Ascending aorta (tissue), 2 donors: ENCODE data around the gene TRIM33. TPM values are rescaled to one million over a fixed set of nuclear protein-coding genes. Genes with fewer than 3 reads are reported as not detected.

Experiments
- DNase-seq, 2 donors: peaks; one replicate each; pipeline ENCODE4 v3.0.0-alpha.2; 2019; ENCODE audit warnings: low spot score in 2 of 2
- H3K27ac ChIP-seq, 2 donors: fragments of 200-600 bp; sonication (generic); one replicate each; pipeline ENCODE4 v1.5.1; 2016 to 2017; ENCODE audit warnings: mild to moderate bottlenecking in 1 of 2
- H3K27me3 ChIP-seq: fragments of 200-600 bp; sonication (generic); one replicate; pipeline ENCODE4 v1.5.1; 2017
- H3K36me3 ChIP-seq, 2 donors: fragments of 200-600 bp; sonication (generic); one replicate each; pipeline ENCODE4 v1.5.1; 2016
- H3K4me1 ChIP-seq, 2 donors: fragments of 200-600 bp; sonication (generic); one replicate each; pipeline ENCODE4 v1.5.1; 2016 to 2017; ENCODE audit warnings: mild to moderate bottlenecking in 1 of 2
- H3K4me3 ChIP-seq, 2 donors: fragments of 200-600 bp; sonication (generic); one replicate each; pipeline ENCODE4 v1.5.1; 2016 to 2017; ENCODE audit warnings: mild to moderate bottlenecking in 1 of 2
- H3K9me3 ChIP-seq, 2 donors: fragments of 200-600 bp; sonication (generic); one replicate each; pipeline ENCODE4 v1.5.1; 2016
- intact Hi-C: fragments of 100-400 bp; cut with DNase I; formaldehyde crosslinking; loops from one replicate; pipeline ENCODE4 v1.15.1; 2023
- total RNA-seq: library from RNA; depleted of rRNA; stranded (reverse); fragments of >200 nt; gene quantifications from one replicate; pipeline ENCODE4 v1.1.0, GENCODE V29; 2016
- TF ChIP-seq, protein P1 (sequence below), 3 experiments: fragments of 200-600 bp in 2 of 3; fragments of 450-650 bp in 1 of 3; sonication (generic) in 2 of 3; IDR thresholded peaks; one replicate each; pipeline ENCODE4 v1.5.1; 2016 to 2019; ENCODE audit warnings: antibody characterized with exemption in 3 of 3, mild to moderate bottlenecking in 1 of 3, moderate library complexity in 1 of 3

The TRIM33 gene
- total RNA-seq, 1 donor from 2014 or later: 42.5 TPM

DNA sequence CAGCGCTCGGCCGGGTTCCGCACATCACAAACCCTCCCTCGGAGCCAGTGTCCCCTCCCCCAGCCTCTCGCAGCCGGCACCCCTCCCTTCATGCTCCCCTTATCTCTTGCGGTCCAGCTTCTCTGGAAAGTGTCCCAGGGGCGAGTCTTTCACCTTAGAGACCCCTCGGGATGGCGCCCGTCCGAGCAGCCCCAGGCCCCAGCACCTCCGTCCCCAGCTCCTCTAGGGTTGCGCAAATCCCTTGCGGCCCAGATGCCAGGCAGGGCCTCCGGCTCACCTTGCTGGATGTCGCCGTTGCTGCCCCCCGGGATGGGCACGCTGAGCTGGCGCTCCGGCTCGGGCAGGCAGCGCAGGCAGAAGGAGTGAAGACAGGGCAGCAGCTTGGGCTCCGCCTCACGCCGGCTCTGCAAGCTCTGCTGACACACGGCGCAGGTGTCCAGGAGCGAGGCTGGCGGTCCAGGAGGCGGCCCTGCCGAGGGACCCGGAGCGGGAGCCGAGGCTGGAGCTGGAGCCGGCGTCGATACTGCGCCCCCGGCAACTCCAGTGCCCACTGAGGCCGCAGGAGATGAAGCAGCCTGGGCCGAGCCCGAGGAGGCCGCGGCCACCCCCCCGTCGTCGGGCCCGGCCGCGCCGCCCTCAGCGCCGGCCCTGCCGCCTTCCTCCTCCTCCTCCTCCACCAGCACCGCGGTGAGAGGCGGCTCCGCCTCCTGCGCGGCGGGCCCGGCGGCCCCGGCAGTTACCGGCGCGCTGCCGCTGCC, 550 bp downstream of the TRIM33 start:
- Histone ChIP-seq H3K36me3 (no peaks in the 10 kb centered on the region), H3K4me1 (peaks cover 0 to 24% of the 10 kb centered on the region in 2 donors), H3K9me3 (no peaks in the 10 kb centered on the region), H3K27ac (peak overlapping the region; percentile 91 to 98), H3K4me3 (peak overlapping the region; percentile 78 to 92), H3K27me3 (no peaks in the 10 kb centered on the region)
- TF ChIP-seq, protein P1, sequence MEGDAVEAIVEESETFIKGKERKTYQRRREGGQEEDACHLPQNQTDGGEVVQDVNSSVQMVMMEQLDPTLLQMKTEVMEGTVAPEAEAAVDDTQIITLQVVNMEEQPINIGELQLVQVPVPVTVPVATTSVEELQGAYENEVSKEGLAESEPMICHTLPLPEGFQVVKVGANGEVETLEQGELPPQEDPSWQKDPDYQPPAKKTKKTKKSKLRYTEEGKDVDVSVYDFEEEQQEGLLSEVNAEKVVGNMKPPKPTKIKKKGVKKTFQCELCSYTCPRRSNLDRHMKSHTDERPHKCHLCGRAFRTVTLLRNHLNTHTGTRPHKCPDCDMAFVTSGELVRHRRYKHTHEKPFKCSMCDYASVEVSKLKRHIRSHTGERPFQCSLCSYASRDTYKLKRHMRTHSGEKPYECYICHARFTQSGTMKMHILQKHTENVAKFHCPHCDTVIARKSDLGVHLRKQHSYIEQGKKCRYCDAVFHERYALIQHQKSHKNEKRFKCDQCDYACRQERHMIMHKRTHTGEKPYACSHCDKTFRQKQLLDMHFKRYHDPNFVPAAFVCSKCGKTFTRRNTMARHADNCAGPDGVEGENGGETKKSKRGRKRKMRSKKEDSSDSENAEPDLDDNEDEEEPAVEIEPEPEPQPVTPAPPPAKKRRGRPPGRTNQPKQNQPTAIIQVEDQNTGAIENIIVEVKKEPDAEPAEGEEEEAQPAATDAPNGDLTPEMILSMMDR (IDR thresholded peaks at IDR 0.05): no peak
- peak in 1 of 2 donors; percentile 67 for DNase-seq
- intact Hi-C loops: loop anchor here (1.0 to 10.0 kb wide), 8 partner anchors 70 to 698 kb away; partner anchors contain the start of genes AP4B1, BCAS2, DCLRE1B and DENND2C

DNA sequence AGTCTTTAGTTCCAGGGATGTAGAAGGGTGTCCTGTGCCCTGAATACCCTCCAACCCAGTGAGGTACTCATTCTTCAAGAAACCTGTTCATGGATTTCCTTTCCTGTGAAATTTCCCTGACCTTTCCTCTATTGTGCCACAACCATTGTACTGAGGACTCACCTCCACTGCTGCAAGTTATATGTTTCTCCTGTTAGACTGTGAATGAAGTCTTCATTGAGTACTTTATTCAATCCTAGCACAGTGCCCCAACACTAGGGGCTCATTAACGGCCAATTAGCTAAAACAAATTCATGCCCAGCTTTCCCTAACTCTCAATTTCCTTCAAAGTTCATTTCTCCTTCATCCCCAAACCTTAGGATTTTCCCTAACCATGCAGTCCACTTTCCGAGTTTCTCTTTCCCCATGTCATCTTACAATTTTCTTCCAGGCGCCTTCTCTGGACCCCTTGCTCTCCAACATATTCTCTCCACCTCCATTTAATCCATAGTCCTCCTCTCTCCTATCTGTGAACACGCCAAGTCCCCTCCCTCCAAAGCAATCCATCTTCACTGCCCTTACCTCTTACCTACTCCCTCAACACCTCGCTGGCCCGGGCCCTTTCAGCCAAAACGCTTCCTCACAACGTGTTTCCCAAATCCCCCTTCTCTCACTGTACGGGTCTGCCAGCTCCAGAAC, 1.3 kb downstream of the TRIM33 start:
- no peaks in the 10 kb centered on the region for H3K9me3 ChIP-seq
- TF ChIP-seq, protein P1 (IDR thresholded peaks at IDR 0.05): no peak
- intact Hi-C loops: loop anchor here (1.0 to 10.0 kb wide), 6 partner anchors 71 to 605 kb away; partner anchors contain the start of genes AP4B1, BCAS2, DCLRE1B and DENND2C
- H3K36me3 ChIP-seq: no peaks in the 10 kb centered on the region
- H3K27ac ChIP-seq: peak overlapping the region; percentile 91 to 98
- DNase-seq: no peak
- H3K4me3 ChIP-seq: peak overlapping the region; percentile 78 to 92
- peaks cover 0 to 24% of the 10 kb centered on the region in 2 donors for H3K4me1 ChIP-seq
- no peaks in the 10 kb centered on the region for H3K27me3 ChIP-seq

DNA sequence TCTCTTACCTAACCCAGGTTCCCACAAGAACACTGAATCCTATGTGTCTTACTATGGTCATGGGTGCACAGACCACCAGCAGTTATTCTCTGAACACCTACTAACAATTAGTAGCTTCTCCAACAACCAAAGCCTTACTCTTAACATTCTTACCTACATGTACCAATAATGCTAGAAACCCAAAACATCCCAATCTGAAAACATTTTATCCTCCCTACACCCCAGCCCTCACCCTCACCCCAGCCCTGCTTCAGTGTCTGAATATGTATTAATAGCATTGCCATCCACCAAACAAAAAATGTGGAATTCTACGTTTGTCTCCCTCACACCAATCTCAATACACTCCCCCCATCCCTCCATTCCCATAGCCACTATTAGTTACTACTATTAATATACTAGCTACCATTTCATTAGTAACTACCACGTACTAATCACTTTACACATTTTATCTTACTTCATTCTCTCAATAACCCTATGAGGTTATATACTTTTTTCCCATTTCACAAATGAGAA, 2.6 kb downstream of the TRIM33 start:
- Histone ChIP-seq H3K27me3 (no peaks in the 10 kb centered on the region), H3K4me1 (peaks cover 0 to 24% of the 10 kb centered on the region in 2 donors), H3K27ac (no peak overlapping the region), H3K9me3 (no peaks in the 10 kb centered on the region), H3K4me3 (peak overlapping the region; percentile 16 to 92), H3K36me3 (no peaks in the 10 kb centered on the region)
- intact Hi-C loops: no loop called here
- TF ChIP-seq, protein P1 (IDR thresholded peaks at IDR 0.05): no peak
- no peak for DNase-seq

DNA sequence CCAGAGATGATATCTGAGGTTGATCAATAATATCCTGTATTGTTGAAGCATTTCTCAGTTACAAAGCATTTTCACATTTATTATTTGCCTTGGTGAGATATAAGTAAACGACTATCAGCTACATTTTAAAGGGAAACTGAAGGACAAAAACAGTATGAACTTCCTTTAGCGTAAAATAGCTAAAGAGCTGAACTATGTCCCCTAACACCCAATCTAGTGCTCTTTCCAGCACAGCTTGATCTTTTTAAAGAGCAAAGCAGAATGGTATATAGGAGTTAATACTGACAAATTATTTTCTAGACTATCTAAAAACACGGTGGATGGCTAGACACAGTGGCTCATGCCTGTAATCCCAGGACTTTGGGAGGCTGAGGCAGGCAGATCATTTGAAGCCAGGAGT, 3.5 kb downstream of the TRIM33 start:
- Histone ChIP-seq H3K4me3 (no peak overlapping the region), H3K27me3 (no peaks in the 10 kb centered on the region), H3K9me3 (no peaks in the 10 kb centered on the region), H3K36me3 (no peaks in the 10 kb centered on the region), H3K27ac (no peak overlapping the region), H3K4me1 (peaks cover 0 to 19% of the 10 kb centered on the region in 2 donors)
- intact Hi-C loops: no loop called here
- TF ChIP-seq, protein P1 (IDR thresholded peaks at IDR 0.05): no peak
- no peak for DNase-seq

DNA sequence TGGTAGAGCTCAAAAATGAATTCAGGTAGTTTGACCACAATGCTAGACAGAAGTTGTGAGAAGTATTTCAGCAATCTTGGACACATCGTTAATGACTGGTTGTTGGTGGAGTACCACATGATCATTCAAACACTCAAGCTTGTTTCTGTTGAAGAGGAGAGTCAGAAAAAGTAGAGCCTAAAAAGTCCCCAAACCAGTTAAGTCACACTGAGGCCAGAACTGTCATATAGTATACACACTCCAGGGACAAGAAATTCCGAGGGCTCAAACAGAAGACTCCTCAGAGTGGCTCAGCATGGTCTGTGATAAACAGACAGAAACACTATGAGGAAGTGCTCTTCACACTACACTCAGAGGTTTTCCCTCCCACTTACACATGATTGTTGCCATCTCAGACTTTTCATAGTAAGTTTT, 5.8 kb downstream of the TRIM33 start:
- Histone ChIP-seq H3K9me3 (no peaks in the 10 kb centered on the region), H3K27ac (no peak overlapping the region), H3K36me3 (no peaks in the 10 kb centered on the region), H3K4me3 (no peak overlapping the region), H3K27me3 (no peaks in the 10 kb centered on the region), H3K4me1 (peaks cover 0 to 13% of the 10 kb centered on the region in 2 donors)
- intact Hi-C loops: no loop called here
- TF ChIP-seq, protein P1 (IDR thresholded peaks at IDR 0.05): no peak
- no peak for DNase-seq
